HG02852 (cell line): ENCODE results near the gene MREG.

ENCODE experiments used
- ATAC-seq: cut with Tn5 transposase; IDR thresholded peaks from one replicate; pipeline ENCODE4 v1.9.1; 2021; ENCODE audit warnings: mild to moderate bottlenecking, moderate library complexity; ENCODE audit not compliant: unreplicated experiment

The MREG gene

DNA sequence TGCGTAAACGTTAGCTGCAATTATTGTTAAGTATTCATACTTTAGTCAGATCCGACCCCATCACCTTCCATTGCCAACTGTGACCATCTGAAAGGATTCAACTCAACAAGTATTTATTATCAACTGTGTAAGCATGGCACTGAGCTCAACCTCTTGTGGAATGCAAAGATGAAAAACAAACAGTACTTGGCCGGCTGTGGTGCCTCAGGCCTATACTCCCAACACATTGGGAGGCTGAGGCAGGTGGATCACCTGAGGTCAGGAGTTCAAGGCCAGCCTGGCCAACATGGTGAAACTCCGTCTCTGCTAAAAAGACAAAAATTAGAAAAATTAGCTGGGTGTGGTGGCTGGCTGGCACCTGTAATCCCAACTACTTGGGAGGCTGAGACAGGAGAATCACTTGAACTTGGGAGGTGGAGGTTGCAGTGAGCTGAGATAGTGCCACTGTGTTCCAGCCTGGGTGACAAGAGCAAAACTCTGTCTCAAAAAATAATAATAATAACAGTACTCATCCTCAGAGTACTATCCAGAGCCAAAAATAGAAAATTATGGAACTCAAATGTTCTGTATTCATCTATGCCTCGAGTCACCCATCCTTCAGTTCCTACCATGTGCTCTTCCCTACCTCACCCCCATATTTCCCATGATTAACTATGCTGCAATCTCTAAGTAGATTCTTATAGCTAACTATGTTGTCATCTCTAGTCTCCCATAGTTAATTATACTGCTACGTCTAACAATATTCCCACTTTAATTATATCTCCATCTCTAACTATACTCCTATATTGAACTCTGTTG lies 8.6 kb upstream of the MREG start:
- ATAC-seq = no peak

GRCh38 chr2:216018709-216019108 lies 5.4 kb upstream of the MREG start:
- ATAC-seq = no peak

DNA sequence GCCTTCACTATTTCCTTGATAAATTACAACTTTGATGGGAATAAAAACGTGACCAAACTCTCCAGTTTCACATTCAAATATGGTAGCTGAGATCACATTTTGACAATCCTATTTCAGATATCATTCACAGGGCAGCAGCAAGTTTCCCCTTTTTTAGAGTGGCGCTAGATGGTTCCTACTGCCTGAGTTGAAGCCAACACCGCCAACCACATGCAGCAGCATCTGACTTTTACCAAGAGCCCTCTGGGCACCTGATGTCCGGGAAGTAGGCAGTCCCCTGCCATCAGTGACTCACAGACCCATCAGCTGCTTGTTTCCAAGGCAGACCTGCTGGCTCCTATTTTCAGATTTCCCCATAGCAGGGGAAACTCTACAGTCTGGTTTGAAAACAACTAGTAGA lies 4.0 kb upstream of the MREG start:
- no peak for ATAC-seq

- ATAC-seq = no peak
These were observed 3.2 kb upstream of the MREG start for GRCh38 chr2:216016581-216016980.

DNA sequence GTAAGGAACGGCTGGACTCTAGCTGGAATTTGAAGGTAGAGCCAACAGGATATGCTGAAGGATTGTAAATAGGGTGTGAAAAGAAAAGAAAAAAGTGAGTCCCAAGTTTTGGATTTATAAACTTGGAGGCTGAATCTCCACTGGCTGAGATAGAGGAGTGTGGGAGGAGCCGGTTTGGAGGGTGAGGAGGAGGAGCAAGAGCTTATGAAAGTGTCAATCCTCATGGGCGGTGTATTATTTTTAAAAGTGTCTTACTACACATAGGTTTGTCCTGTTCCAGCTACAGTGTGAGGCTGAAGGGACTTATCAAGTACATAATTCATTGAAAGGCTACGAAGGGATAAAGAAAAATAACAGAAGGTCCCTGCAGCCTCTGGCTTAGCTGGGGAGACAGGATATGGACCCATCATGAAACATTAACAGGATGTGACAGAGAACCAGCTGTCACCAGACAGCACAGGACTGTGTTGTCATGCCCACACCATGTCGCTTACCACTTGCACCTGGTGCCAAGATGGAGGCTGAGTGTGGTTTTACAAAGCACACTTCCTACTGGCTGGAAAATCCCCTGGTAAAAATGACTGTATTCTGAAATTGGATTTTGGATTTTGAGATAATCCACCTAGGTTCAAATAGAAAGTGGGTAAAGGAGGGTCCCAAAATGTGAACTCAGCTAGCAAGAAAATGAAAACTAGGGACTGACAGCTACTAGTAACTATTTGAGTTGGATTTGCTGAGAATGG lies 2.5 kb upstream of the MREG start:
- peak; percentile 80 for ATAC-seq

DNA sequence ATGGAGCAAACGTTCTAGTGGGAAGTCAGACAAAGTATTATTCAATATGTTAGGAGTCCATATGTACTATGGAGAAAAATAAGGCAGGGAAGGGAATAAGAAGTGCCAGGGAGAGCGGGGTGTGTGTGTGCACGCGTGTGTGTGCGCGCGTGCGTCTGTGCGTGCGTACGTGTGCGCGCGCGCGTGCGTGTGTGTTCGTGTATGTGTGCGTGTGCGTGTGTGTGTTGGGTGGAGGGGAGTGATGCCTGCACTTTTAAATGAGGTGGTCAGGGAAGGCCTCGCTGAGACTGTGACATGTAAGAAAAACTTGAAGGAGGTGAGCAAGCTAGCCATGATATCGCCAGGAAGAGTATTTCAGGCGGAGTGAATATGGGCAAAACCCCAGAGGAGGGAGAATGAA lies 1.6 kb upstream of the MREG start:
- ATAC-seq = no peak

DNA sequence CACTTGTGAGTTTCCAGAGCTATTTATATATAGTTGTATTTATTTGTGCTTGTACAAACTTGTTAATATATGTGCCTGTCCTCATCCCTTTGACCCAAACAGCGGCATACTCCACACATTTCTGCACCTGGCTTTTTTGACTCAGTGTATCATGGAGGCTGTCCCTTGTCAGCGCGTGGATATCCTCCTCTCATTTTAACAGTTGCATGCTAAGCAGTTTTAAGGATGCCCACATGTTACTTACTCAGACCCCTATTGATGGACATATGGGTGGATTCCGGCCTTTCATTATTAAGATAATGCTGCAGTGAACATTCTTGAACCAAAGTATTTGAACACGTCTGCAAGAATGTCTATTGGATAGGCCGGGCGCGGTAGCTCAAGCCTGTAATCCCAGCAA lies 655 bp upstream of the MREG start:
- ATAC-seq = no peak

DNA sequence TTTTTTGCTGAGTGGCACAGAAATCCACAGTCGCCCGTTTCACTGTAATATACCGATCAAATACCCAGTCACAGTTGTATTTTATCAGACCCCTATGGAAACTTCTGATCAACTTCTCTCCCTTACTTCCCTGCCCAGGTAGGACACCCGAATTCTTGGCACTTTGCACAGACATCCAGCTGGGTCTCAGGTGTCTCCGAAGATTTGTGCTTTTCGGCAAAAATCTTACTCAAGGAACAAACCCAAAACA lies 596 bp downstream of the MREG start:
- ATAC-seq = no peak

DNA sequence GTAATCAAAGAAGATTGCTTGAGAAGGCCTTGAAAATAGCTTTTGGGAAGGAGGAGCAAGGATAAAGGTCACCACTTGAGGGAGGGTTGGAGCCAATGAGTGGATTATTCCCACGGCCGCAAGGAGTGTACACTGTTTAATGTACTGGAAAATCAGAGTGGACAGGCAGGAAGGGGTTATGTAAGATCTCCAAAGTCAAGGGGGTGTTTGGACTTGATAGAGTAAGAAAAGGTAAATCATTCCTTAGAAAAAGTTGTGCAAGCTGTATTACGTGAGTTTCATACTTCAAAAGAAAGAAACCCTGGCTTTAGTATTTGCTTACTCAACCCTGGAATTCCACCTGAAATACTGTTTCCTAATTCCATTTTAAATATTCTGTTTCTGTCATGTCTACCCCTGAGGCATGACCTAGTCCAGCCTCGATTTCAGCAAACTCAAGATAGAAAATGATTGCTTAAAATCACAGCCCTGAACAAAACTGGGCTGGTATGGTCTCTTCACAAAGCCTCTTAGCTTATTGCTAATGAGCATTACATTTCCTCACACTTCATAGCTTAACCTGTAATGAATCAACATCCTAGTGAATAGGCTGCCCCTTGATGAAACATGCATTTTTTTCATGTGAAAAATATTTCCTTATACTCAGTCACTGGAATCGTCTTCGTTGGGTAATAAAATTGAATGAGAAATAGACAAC lies 1.1 kb downstream of the MREG start:
- no peak for ATAC-seq

DNA sequence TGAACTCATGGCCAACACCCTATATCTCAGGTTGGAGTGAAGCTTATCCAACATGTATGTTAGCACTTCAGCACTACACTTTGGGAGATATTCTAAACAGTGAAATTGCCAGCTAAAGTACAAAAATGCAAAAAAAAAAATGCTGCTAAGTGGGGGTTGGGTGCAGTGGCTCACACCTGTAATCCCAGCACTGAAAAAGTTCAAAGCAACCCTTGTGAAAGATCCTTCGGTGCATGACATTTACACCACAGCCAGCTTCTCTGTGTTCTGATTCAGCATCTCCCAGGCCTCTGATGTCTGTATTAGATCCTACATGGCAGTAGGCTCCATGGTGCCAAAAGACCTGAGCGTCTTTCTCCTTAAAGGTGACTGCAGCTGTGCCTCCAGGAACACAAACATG lies 4.1 kb downstream of the MREG start:
- ATAC-seq = peak; percentile 19

- ATAC-seq = no peak
These were observed 5.0 kb downstream of the MREG start for GRCh38 chr2:216008387-216008786.

DNA sequence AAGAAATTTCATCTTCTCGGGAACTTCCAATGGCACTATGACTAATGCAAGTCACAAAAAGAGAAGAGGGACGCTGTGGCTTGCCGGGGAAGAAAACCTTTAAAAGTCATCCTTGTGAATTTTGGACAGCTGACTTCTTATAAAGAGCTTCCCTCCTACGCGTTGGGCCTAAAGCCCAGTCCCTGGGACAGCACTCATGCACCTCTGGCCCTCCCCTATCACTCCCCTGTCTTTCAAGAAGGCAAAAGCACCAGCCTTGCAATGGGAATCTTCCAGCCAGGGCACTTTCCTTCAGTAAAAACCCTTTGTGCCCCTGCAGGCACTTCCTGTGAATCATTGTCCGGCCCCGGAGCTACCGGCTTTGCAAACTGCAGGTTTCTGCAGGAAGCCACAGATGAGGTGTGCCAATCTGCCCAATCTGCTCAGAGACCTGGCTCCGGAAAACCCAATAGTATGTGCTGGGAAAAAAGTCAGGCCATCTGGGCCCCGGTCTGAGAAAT lies 7.1 kb downstream of the MREG start:
- ATAC-seq = peak; percentile 35

DNA sequence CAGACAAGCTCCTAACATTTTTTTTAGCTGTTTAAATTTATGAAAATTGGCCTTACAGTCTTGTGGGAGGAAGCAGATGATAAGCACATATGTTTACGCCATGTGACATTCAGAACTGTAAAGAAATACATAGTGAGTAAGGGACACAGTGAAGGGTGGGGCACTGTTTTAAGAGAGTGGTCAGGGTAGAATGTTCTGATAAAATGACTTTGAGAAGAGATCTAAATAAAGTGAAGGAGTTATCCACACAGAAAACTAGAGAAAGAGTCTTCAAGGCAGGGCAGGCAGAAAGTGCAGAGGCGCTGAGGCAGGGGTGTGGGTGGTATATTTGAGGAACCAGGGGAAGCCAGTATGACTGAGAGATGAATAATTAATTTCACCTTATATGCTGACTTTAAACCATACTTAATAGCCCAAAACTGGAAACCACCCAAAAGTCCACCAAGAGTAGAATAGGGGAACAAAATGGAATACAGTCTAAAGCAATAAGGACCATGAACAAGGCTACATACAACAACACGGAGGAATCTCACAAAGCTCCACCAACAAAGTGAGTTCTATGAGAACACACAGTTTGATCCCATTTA lies 8.6 kb downstream of the MREG start:
- ATAC-seq = peak; percentile 29

- ATAC-seq = no peak
These were observed 9.3 kb downstream of the MREG start for GRCh38 chr2:216003876-216004696.

DNA sequence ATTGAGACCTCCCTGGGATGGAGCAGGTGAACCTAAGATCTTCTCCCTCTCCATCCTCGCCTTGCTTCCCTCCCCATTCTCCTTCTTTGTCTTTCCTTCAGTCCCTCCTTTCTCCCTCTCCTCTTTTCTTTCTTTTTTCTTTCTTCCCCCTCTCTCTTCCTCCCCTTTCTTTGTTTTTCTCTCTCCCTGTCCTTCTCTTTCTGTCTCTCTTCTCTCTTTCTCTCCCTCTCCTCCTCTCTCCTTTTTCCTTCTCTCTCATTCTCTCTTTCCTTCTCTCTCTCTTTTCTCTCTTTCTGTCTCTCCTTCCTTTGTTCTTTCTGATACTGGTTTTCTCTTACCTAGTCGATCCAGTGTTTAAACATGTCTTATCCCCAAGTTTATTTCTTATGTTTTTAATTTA lies 10.7 kb downstream of the MREG start:
- ATAC-seq = no peak

DNA sequence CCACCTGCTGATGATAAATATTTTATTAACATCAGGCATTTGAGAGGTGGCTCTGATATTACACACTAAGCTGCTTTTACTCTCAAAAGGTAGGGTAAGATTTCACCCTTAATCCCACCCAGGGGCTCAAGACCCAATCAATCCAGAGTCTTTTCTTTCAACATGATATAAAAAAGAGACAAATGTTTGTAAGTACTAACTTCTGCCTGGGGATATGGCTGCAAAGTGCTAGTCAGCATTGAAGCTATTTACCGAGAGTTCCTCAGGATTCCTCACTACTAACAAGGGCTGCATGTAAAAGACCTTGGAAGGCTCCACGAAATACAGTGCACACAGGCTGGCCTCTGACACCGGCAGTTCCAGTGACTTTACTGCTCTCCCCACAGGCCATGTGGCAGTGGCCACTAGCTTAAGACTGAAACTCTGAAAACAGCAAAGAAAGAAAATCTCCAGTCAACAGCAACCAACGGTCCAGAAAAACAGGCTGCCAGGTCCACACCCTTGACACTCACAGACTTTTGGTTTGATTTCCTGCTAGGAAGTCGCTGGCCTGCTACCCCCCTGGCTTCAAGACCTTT lies 11.2 kb downstream of the MREG start:
- ATAC-seq = no peak

DNA sequence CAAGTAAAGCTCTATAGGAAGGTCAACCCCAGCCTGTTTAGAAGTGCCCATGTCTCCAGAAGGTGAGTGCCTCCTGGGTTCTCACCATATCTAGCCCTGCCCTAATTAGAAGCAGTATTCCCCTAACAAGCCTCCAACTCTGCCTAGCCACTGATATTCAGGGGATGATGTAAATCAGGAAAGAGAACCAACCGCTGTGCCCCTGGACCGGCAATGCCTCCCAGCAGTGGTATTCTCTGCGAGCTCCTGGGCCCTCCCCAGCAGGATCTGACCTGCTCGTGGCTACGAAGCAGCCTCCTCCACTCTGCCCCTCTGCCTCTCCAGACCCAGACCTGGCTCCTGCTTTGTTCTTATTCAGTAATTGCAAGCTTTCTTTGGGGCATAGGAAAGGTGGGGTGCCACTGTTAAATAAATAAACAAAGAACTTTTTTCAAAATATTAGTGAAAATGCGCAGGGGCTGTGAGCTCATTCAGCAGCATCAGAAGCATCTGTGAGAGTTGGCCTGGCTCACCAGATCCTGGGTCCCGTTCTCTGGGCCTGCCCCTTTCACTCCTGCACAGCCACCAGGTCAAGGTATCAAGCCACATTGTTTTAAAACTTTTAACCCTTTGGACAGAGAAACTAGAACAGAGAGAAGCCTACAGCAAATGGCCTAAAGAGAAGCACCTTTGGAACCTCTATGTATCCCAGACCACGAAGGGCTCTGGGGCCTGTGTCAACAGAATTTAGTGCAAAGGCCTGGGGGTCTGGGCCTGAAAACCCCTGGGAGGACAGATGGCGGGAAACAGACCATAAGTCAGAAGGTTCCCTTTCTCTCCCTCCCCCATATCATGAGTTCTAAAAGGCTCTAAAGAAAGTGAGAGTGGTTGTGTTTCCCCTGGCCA lies 11.9 kb downstream of the MREG start:
- no peak for ATAC-seq

- no peak for ATAC-seq
These were observed 14.7 kb downstream of the MREG start for GRCh38 chr2:215998636-215999035.

- no peak for ATAC-seq
These were observed 16.1 kb downstream of the MREG start for GRCh38 chr2:215997219-215997618.
